K562 (cell line): ENCODE data around the gene NIN. TPM values are rescaled to one million over a fixed set of nuclear protein-coding genes. Genes with fewer than 3 reads are reported as not detected.

Experiments used
- ATAC-seq: fragments of 200-7000 bp; cut with Tn5 transposase; 3 replicates; pipeline ENCODE4 v1.9.1; 2020; ENCODE audit warnings: moderate library complexity
- BruUV-seq: library from RNA; stranded (reverse); fragments of 400-500 nt; replicated peaks from 2 replicates; lab custom pipeline; 2021; lab: Mats Ljungman, UMichigan
- CTCF ChIA-PET: fragments of 300-600 bp; formaldehyde crosslinking; extraction: SDS; loops from one replicate; lab custom pipeline; 2021; ENCODE audit warnings: low intra/inter-chr PET ratio; lab: Yijun Ruan, JAX
- POLR2A ChIA-PET: fragments of 300-600, 350-650 bp; sonication (Branson Sonifier 250); formaldehyde crosslinking; extraction: SDS; loops from one replicate; lab custom pipeline; 2021; ENCODE audit warnings: antibody characterized with exemption, inconsistent platforms; lab: Yijun Ruan, JAX
- DNase-seq, 4 experiments: peaks; one replicate each; pipeline versions ENCODE4 v3.0.0 to v3.0.0-alpha.2; 2011 to 2018; ENCODE audit warnings: low spot score in 3 of 4, mixed read lengths in 3 of 4; ENCODE audit errors: extremely low read depth in 1 of 4
- FAIRE-seq: peaks from 2 replicates; lab custom pipeline; 2011; peaks lifted over from hg19 to GRCh38; lab: Jason Lieb, UNC
- H2AFZ ChIP-seq: 2 replicates; pipeline ENCODE4 v1.6.0; 2011; ENCODE audit warnings: low read depth, low read length, control low read depth, inconsistent platforms
- H3K27ac ChIP-seq: fragments of 200-600 bp; 3 replicates; pipeline ENCODE4 v1.8.0; 2011; ENCODE audit warnings: low read depth, mild to moderate bottlenecking, control low read depth, inconsistent platforms, low read length, moderate library complexity, mixed read lengths; ENCODE audit errors: extremely low read depth
- H3K27me3 ChIP-seq, 2 experiments: fragments of 300-600 bp in 1 of 2; 2 replicates in 1 of 2; 3 replicates in 1 of 2; pipeline versions ENCODE4 v1.6.0 to v1.8.0; 2011; ENCODE audit warnings: inconsistent platforms in 2 of 2, low read length in 2 of 2, mild to moderate bottlenecking in 1 of 2, mixed read lengths in 1 of 2, moderate library complexity in 1 of 2; ENCODE audit not compliant: control insufficient read depth in 2 of 2, insufficient read depth in 2 of 2
- H3K36me3 ChIP-seq: fragments of 300-600 bp; 3 replicates; pipeline ENCODE4 v1.8.0; 2011; ENCODE audit warnings: mild to moderate bottlenecking, low read length, inconsistent platforms; ENCODE audit not compliant: control insufficient read depth, insufficient read depth
- H3K4me1 ChIP-seq, 2 experiments: fragments of 200-600 bp in 1 of 2; replicated peaks in 1 of 2; 2 replicates in 1 of 2; 3 replicates in 1 of 2; pipeline versions ENCODE4 v1.5.1 to v1.8.0; 2011; ENCODE audit warnings: inconsistent platforms in 2 of 2, low read length in 2 of 2, mild to moderate bottlenecking in 1 of 2, mixed read lengths in 1 of 2, moderate library complexity in 1 of 2; ENCODE audit not compliant: control insufficient read depth in 2 of 2, insufficient read depth in 2 of 2
- H3K4me2 ChIP-seq: 2 replicates; pipeline ENCODE4 v1.6.1; 2011; ENCODE audit warnings: low read length, control low read depth, inconsistent platforms, mixed read lengths; ENCODE audit not compliant: insufficient read depth
- H3K4me3 ChIP-seq: fragments of 200-600 bp; sonication (generic), shearing (Covaris generic); 2 replicates; pipeline ENCODE4 v1.5.1; 2016; ENCODE audit warnings: control low read depth, inconsistent platforms
- H3K79me2 ChIP-seq: fragments of 200-600 bp; 3 replicates; pipeline ENCODE4 v1.8.0; 2011; ENCODE audit warnings: low read length, inconsistent platforms; ENCODE audit not compliant: control insufficient read depth, insufficient read depth
- H3K9ac ChIP-seq, 2 experiments: 2 replicates each; pipeline versions ENCODE4 v1.6.0 to v1.6.1; 2011; ENCODE audit warnings: low read depth in 2 of 2, low read length in 2 of 2, control low read depth in 1 of 2, inconsistent platforms in 1 of 2, mild to moderate bottlenecking in 1 of 2, mixed read lengths in 1 of 2; ENCODE audit not compliant: insufficient read depth in 1 of 2
- H3K9me1 ChIP-seq: one replicate; pipeline ENCODE4 v1.6.0; 2011; ENCODE audit warnings: inconsistent platforms, mild to moderate bottlenecking, low read length, moderate library complexity; ENCODE audit not compliant: control insufficient read depth, insufficient read depth
- H3K9me3 ChIP-seq: replicated peaks from 2 replicates; pipeline ENCODE4 v1.5.1; 2011; ENCODE audit warnings: low read depth, low read length, inconsistent platforms; ENCODE audit not compliant: control insufficient read depth, insufficient read depth
- H4K20me1 ChIP-seq: replicated peaks from 2 replicates; pipeline ENCODE4 v1.6.1; 2011; ENCODE audit warnings: low read length, inconsistent platforms, mixed read lengths; ENCODE audit not compliant: control insufficient read depth, insufficient read depth
- CC2D1A ChIP-seq: fragments of 450-650 bp; IDR thresholded peaks from 2 replicates; pipeline ENCODE4 v1.6.1; 2017; ENCODE audit warnings: mild to moderate bottlenecking
- DPF2 ChIP-seq: fragments of 450-650 bp; IDR thresholded peaks from 2 replicates; pipeline ENCODE4 v1.6.1; 2016
- HLTF ChIP-seq: fragments of 450-650 bp; IDR thresholded peaks from 2 replicates; pipeline ENCODE4 v1.6.1; 2016
- HNRNPL ChIP-seq: fragments of 200-400 bp; formaldehyde crosslinking; IDR thresholded peaks from 2 replicates; pipeline ENCODE4 v1.6.1; 2017; ENCODE audit warnings: low read depth, mild to moderate bottlenecking, low read length
- ILF3 ChIP-seq: fragments of 450-650 bp; IDR thresholded peaks from 2 replicates; pipeline ENCODE4 v1.6.1; 2018; ENCODE audit warnings: antibody characterized with exemption, mild to moderate bottlenecking, moderate library complexity, borderline replicate concordance
- MAFG ChIP-seq: fragments of 450-650 bp; conservative IDR thresholded peaks from 2 replicates; pipeline ENCODE4 v1.6.1; 2016; ENCODE audit warnings: missing genetic modification characterization, missing compliant biosample characterization
- MNT ChIP-seq, 2 experiments: fragments of 450-650 bp; conservative IDR thresholded peaks; 2 replicates each; pipeline ENCODE4 v1.6.1; 2017; ENCODE audit warnings: mild to moderate bottlenecking in 2 of 2, moderate library complexity in 2 of 2
- NCOR1 ChIP-seq: fragments of 450-650 bp; IDR thresholded peaks from 2 replicates; pipeline ENCODE4 v1.6.1; 2016; ENCODE audit warnings: mild to moderate bottlenecking, moderate library complexity
- NR2C2 ChIP-seq, 2 experiments: fragments of 200-800 bp in 1 of 2; sonication (Bioruptor generic) in 1 of 2; sonication (generic) in 1 of 2; formaldehyde crosslinking in 1 of 2; IDR thresholded peaks; 2 replicates each; pipeline versions ENCODE4 v1.6.1 to v1.8.0; 2016 to 2022; ENCODE audit warnings: mild to moderate bottlenecking in 1 of 2, missing compliant biosample characterization in 1 of 2, missing genetic modification characterization in 1 of 2, missing genetic modification reagents in 1 of 2
- PHTF2 ChIP-seq: fragments of 250-450 bp; sonication (Bioruptor Pico); IDR thresholded peaks from 2 replicates; pipeline ENCODE4 v1.5.0; 2021; ENCODE audit warnings: mild to moderate bottlenecking
- RBFOX2 ChIP-seq: fragments of 200-400 bp; formaldehyde crosslinking; IDR thresholded peaks from 2 replicates; pipeline ENCODE4 v1.6.1; 2017; ENCODE audit warnings: low read depth, mild to moderate bottlenecking, low read length, moderate library complexity
- RNF2 ChIP-seq: sonication (generic); IDR thresholded peaks from 2 replicates; pipeline ENCODE4 v1.6.1; 2016
- SNIP1 ChIP-seq: fragments of 450-650 bp; IDR thresholded peaks from 2 replicates; pipeline ENCODE4 v1.7.1; 2017; ENCODE audit warnings: low read depth, mild to moderate bottlenecking
- SPI1 ChIP-seq: IDR thresholded peaks from 2 replicates; pipeline ENCODE4 v1.6.1; 2011; ENCODE audit warnings: low read depth, low read length, control low read depth, borderline replicate concordance
- TAF15 ChIP-seq: fragments of 200-400 bp; formaldehyde crosslinking; IDR thresholded peaks from 2 replicates; pipeline ENCODE4 v1.6.1; 2017; ENCODE audit warnings: mild to moderate bottlenecking, low read depth, low read length, moderate library complexity
- XRCC4 ChIP-seq: IDR thresholded peaks from one replicate; pipeline ENCODE4 v1.6.1; 2011; ENCODE audit not compliant: insufficient read depth, insufficient read length; ENCODE audit errors: extremely low read depth
- ZBTB11 ChIP-seq, 3 experiments: fragments of 200-800 bp in 1 of 3; fragments of 250-450 bp in 1 of 3; fragments of 450-650 bp in 1 of 3; sonication (Bioruptor Pico) in 1 of 3; sonication (Bioruptor generic) in 1 of 3; formaldehyde crosslinking in 1 of 3; IDR thresholded peaks; 2 replicates each; pipeline versions ENCODE4 v1.6.1 to v1.8.0; 2016 to 2022; ENCODE audit warnings: mild to moderate bottlenecking in 2 of 3, missing genetic modification characterization in 2 of 3, missing compliant biosample characterization in 1 of 3, moderate library complexity in 1 of 3
- ZNF217 ChIP-seq: sonication (generic); formaldehyde crosslinking; IDR thresholded peaks from 2 replicates; pipeline ENCODE4 v1.8.0; 2022; ENCODE audit warnings: mild to moderate bottlenecking, missing genetic modification reagents
- WGBS: fragments of 100-300 bp; shearing (Covaris generic); methylation state at CpG from one replicate; pipeline ENCODE4 v1.1.6; 2016; ENCODE audit warnings: low coverage, mixed read lengths; ENCODE audit not compliant: insufficient coverage; ENCODE audit errors: missing lambda C conversion rate; 5-methylcytosine and 5-hydroxymethylcytosine counted together
- in situ Hi-C: fragments of 300-500 bp; cut with MboI; formaldehyde crosslinking; loops from 4 replicates; pipeline ENCODE4 v1.15.0; 2018; ENCODE audit warnings: inconsistent platforms, mixed read lengths
- intact Hi-C: fragments of 100-400 bp; cut with micrococcal nuclease; formaldehyde crosslinking; loops from 2 replicates; pipeline ENCODE4 v1.14.2; 2022
- polyA plus RNA-seq, 8 experiments: library from polyadenylated mRNA; depleted of rRNA in 4 of 8; stranded (reverse) in 5 of 8; unstranded in 3 of 8; fragments of >200 nt; fragmentation: Nextera tagmentation in 2 of 8; fragmentation: Illumina TruSeq in 1 of 8; extraction: Ambion mirVana in 2 of 8; extraction: Trizol in 1 of 8; gene quantifications; 2 replicates each; pipeline versions ENCODE4 v1.2.1 to v1.2.3, GENCODE V29; 2011 to 2014; ENCODE audit warnings: inconsistent platforms in 1 of 8, missing spikeins in 1 of 8
- total RNA-seq, 7 experiments: library from RNA; depleted of rRNA in 6 of 7; stranded (reverse); fragments of >200 nt in 6 of 7; fragmentation: Illumina TruSeq in 2 of 7; extraction: Trizol in 2 of 7; gene quantifications; 2 replicates each; pipeline versions ENCODE4 v1.2.1 to v1.2.3, GENCODE V29; 2011 to 2021; ENCODE audit warnings: low replicate concordance in 1 of 7

NIN gene
- total and polyA plus RNA-seq, 9 of the 15 experiments (the other 6 are each of a cell fraction or from before 2014, with no cell fraction given): 0.84 to 8.4 (median 5.0) TPM

GRCh38 chr14:50816395-50817047, 14.4 kb downstream of the NIN start:
- POLR2A ChIA-PET: no interaction called here
- H3K4me3 ChIP-seq: no peak overlapping the region
- TF ChIP-seq RBFOX2 (no peak), XRCC4 (no peak), SNIP1 (no peak), PHTF2 (CRISPR knock-in tag) (no peak), ZNF217 (CRISPR knock-in tag) (no peak), CC2D1A (no peak), HLTF (no peak), RNF2 (no peak), DPF2 (no peak), ZBTB11 (CRISPR knock-in tag; IDR thresholded peaks at IDR 0.05) (no peak), ILF3 (no peak), TAF15 (no peak), MAFG (tag) (no peak), HNRNPL (no peak), MNT (conservative IDR thresholded peaks at IDR 0.05) (no peak), SPI1 (no peak), NR2C2 (CRISPR knock-in tag; IDR thresholded peaks at IDR 0.05) (no peak), NR2C2 (tag; IDR thresholded peaks at IDR 0.05) (no peak), NCOR1 (no peak)
- TF ChIP-seq, all 486 proteins: peak for 0

More at GRCh38 chr14:50816395-50817047, 14.4 kb downstream of the NIN start:
- intact Hi-C loops (no loop called here), in situ Hi-C loops (no loop called here)
- no peaks in the 10 kb centered on the region; a peak in 1 of 5 replicates for H3K4me1 ChIP-seq
- no peak overlapping the region for H2AFZ ChIP-seq
- WGBS: 14% methylated on average over 6 of the region's 6 CpGs
- FAIRE-seq: no peak
- H3K79me2 ChIP-seq: no peaks in the 10 kb centered on the region
- no peak for ATAC-seq
- H3K4me2 ChIP-seq: no peak overlapping the region
- H4K20me1 ChIP-seq: no peaks in the 10 kb centered on the region
- no peaks in the 10 kb centered on the region for H3K9me3 ChIP-seq
- no peaks in the 10 kb centered on the region for H3K27me3 ChIP-seq
- no peaks in the 10 kb centered on the region for H3K9me1 ChIP-seq
- no peak overlapping the region for H3K9ac ChIP-seq
- BruUV-seq: no TSS peak
- CTCF ChIA-PET: no interaction called here
- H3K27ac ChIP-seq: no peak overlapping the region
- no peak for DNase-seq
- no peaks in the 10 kb centered on the region for H3K36me3 ChIP-seq
